HepG2 (cell line): Measurements from ENCODE around the gene CYBC1. TPM values are rescaled to one million over a fixed set of nuclear protein-coding genes. Genes with fewer than 3 reads are reported as not detected.
A peak's percentile ranks its signal among the peaks of the same experiment; 100 is the strongest.

Experiments used
- ARNT ChIP-seq: fragments of 450-650 bp; IDR thresholded peaks from 2 replicates; pipeline ENCODE4 v1.6.1; 2017
- CHD2 ChIP-seq: IDR thresholded peaks from 2 replicates; pipeline ENCODE4 v1.6.1; 2011; ENCODE audit warnings: low read depth, low read length, improper control_type of control experiment
- FOXJ3 ChIP-seq: sonication (generic); formaldehyde crosslinking; IDR thresholded peaks from 2 replicates; pipeline ENCODE4 v1.4.0; 2020; ENCODE audit warnings: missing genetic modification reagents, mild to moderate bottlenecking, borderline replicate concordance
- NR3C1 ChIP-seq: sonication (generic); formaldehyde crosslinking; IDR thresholded peaks from 2 replicates; pipeline ENCODE4 v1.4.0; 2020; ENCODE audit warnings: missing genetic modification reagents
- ZMYM2 ChIP-seq: sonication (generic); formaldehyde crosslinking; IDR thresholded peaks from 2 replicates; pipeline ENCODE4 v1.8.0; 2022; ENCODE audit warnings: mild to moderate bottlenecking, missing genetic modification reagents
- ZNF17 ChIP-seq: sonication (generic); formaldehyde crosslinking; IDR thresholded peaks from 2 replicates; pipeline ENCODE4 v1.5.0; 2020; ENCODE audit warnings: mild to moderate bottlenecking, missing genetic modification reagents
- ZNF335 ChIP-seq: sonication (generic); formaldehyde crosslinking; IDR thresholded peaks from 2 replicates; pipeline ENCODE4 v1.4.0; 2020; ENCODE audit warnings: missing genetic modification reagents
- polyA plus RNA-seq, 8 experiments: library from polyadenylated mRNA; depleted of rRNA in 3 of 8; stranded (reverse) in 7 of 8; unstranded in 1 of 8; fragments of >200 nt; fragmentation: Illumina TruSeq in 4 of 8; extraction: Trizol in 4 of 8; gene quantifications; 2 replicates each; pipeline versions ENCODE4 v1.2.1 to v1.2.3, GENCODE V29; 2011 to 2016; ENCODE audit warnings: low read depth in 4 of 8, missing spikeins in 1 of 8, mixed read lengths in 1 of 8; ENCODE audit not compliant: insufficient read depth in 1 of 8
- total RNA-seq, 5 experiments: library from RNA; depleted of rRNA; stranded (reverse); fragments of >200 nt; fragmentation: Illumina TruSeq; extraction: Trizol; gene quantifications; 2 replicates each; pipeline ENCODE4 v1.2.3, GENCODE V29; 2016; ENCODE audit warnings: low read depth in 1 of 5
- TF ChIP-seq, protein P1 (sequence below): sonication (generic); formaldehyde crosslinking; IDR thresholded peaks from 2 replicates; pipeline ENCODE4 v1.5.0; 2020; ENCODE audit warnings: missing genetic modification reagents, mild to moderate bottlenecking, borderline replicate concordance
- TF ChIP-seq, protein P2 (sequence below): sonication (generic); formaldehyde crosslinking; IDR thresholded peaks from 2 replicates; pipeline ENCODE4 v1.5.1; 2020; ENCODE audit warnings: missing genetic modification reagents, mild to moderate bottlenecking, borderline replicate concordance
- TF ChIP-seq, protein P3 (sequence below): IDR thresholded peaks from 2 replicates; pipeline ENCODE4 v1.6.1; 2016; ENCODE audit warnings: low read depth
- TF ChIP-seq, protein P4 (sequence below): sonication (generic); formaldehyde crosslinking; IDR thresholded peaks from 2 replicates; pipeline ENCODE4 v1.4.0; 2020; ENCODE audit warnings: mild to moderate bottlenecking, missing genetic modification reagents
- TF ChIP-seq, protein P5 (sequence below): sonication (generic); formaldehyde crosslinking; IDR thresholded peaks from 2 replicates; pipeline ENCODE4 v1.5.1; 2020; ENCODE audit warnings: mild to moderate bottlenecking, missing genetic modification reagents, moderate library complexity
- TF ChIP-seq, protein P6 (sequence below): IDR thresholded peaks from 2 replicates; pipeline ENCODE4 v1.4.0; 2020; ENCODE audit warnings: mild to moderate bottlenecking, missing genetic modification reagents
- TF ChIP-seq, protein P7 (sequence below): sonication (generic); formaldehyde crosslinking; IDR thresholded peaks from 2 replicates; pipeline ENCODE4 v1.5.0; 2020; ENCODE audit warnings: mild to moderate bottlenecking, missing genetic modification reagents, moderate library complexity

Gene CYBC1
- total and polyA plus RNA-seq, 2 of the 13 experiments (the other 11 are each of a cell fraction or from before 2014, with no cell fraction given), result 43.4 to 44.1 TPM

DNA sequence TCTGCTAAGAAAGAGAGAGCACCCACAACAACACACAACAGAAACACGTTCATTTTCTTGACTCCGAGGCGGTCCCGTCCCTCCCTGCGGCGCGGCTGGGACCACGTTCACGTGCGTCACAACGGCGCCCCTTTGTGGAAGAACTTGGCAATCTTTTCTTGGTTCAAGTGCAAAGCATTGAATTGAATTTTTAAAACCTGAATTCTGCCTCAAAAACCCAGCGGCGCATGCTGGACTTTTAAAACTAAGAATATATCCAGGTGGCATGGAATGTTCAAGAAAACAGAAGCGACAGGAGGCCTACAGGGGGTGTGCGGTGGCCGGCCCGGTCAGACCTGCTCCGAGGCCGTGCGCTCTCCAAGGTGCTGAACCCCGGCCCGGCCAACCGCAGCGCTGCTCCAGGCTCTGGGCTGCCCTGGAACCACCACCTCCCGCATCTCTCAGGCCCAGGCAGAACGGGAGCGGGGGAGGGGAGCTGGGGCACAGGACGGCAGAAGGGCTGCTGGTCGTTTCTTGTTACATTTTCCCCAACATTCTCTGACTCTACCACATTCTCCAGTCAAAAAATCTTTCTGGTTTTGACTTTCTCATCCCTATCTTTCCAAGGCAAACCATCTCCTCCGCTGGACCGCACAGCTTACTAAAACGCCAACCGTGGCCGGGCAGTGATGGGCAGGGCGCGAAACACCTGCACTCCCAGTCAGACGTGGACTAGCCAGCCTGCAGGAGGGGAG, 35.8 kb downstream of the CYBC1 start (continued):
- TF ChIP-seq, protein P1, sequence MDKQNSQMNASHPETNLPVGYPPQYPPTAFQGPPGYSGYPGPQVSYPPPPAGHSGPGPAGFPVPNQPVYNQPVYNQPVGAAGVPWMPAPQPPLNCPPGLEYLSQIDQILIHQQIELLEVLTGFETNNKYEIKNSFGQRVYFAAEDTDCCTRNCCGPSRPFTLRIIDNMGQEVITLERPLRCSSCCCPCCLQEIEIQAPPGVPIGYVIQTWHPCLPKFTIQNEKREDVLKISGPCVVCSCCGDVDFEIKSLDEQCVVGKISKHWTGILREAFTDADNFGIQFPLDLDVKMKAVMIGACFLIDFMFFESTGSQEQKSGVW, result peak; percentile 94; the same call in 1 of the 2 replicates
- TF ChIP-seq, protein P2, sequence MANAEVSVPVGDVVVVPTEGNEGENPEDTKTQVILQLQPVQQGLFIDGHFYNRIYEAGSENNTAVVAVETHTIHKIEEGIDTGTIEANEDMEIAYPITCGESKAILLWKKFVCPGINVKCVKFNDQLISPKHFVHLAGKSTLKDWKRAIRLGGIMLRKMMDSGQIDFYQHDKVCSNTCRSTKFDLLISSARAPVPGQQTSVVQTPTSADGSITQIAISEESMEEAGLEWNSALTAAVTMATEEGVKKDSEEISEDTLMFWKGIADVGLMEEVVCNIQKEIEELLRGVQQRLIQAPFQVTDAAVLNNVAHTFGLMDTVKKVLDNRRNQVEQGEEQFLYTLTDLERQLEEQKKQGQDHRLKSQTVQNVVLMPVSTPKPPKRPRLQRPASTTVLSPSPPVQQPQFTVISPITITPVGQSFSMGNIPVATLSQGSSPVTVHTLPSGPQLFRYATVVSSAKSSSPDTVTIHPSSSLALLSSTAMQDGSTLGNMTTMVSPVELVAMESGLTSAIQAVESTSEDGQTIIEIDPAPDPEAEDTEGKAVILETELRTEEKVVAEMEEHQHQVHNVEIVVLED (CRISPR knock-in tag), result no peak
- TF ChIP-seq CHD2 (no peak), NR3C1 (CRISPR knock-in tag) (no peak), ZNF335 (peak; percentile 94), FOXJ3 (peak; percentile 57; the same call in 1 of the 2 replicates), ZNF17 (CRISPR knock-in tag) (peak; percentile 82; the same call in 1 of the 2 replicates), ZMYM2 (CRISPR knock-in tag) (no peak), ARNT (no peak)
- TF ChIP-seq, protein P3, sequence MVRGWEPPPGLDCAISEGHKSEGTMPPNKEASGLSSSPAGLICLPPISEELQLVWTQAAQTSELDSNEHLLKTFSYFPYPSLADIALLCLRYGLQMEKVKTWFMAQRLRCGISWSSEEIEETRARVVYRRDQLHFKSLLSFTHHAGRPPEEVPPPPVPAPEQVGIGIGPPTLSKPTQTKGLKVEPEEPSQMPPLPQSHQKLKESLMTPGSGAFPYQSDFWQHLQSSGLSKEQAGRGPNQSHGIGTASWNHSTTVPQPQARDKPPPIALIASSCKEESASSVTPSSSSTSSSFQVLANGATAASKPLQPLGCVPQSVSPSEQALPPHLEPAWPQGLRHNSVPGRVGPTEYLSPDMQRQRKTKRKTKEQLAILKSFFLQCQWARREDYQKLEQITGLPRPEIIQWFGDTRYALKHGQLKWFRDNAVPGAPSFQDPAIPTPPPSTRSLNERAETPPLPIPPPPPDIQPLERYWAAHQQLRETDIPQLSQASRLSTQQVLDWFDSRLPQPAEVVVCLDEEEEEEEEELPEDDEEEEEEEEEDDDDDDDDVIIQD (CRISPR knock-in tag), result no peak; the same call in 1 of the 2 replicates
- TF ChIP-seq, protein P4, sequence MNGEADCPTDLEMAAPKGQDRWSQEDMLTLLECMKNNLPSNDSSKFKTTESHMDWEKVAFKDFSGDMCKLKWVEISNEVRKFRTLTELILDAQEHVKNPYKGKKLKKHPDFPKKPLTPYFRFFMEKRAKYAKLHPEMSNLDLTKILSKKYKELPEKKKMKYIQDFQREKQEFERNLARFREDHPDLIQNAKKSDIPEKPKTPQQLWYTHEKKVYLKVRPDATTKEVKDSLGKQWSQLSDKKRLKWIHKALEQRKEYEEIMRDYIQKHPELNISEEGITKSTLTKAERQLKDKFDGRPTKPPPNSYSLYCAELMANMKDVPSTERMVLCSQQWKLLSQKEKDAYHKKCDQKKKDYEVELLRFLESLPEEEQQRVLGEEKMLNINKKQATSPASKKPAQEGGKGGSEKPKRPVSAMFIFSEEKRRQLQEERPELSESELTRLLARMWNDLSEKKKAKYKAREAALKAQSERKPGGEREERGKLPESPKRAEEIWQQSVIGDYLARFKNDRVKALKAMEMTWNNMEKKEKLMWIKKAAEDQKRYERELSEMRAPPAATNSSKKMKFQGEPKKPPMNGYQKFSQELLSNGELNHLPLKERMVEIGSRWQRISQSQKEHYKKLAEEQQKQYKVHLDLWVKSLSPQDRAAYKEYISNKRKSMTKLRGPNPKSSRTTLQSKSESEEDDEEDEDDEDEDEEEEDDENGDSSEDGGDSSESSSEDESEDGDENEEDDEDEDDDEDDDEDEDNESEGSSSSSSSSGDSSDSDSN (CRISPR knock-in tag), result peak; percentile 61
- TF ChIP-seq, protein P5, sequence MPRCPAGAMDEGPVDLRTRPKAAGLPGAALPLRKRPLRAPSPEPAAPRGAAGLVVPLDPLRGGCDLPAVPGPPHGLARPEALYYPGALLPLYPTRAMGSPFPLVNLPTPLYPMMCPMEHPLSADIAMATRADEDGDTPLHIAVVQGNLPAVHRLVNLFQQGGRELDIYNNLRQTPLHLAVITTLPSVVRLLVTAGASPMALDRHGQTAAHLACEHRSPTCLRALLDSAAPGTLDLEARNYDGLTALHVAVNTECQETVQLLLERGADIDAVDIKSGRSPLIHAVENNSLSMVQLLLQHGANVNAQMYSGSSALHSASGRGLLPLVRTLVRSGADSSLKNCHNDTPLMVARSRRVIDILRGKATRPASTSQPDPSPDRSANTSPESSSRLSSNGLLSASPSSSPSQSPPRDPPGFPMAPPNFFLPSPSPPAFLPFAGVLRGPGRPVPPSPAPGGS (CRISPR knock-in tag), result peak; percentile 92
- TF ChIP-seq, protein P6, sequence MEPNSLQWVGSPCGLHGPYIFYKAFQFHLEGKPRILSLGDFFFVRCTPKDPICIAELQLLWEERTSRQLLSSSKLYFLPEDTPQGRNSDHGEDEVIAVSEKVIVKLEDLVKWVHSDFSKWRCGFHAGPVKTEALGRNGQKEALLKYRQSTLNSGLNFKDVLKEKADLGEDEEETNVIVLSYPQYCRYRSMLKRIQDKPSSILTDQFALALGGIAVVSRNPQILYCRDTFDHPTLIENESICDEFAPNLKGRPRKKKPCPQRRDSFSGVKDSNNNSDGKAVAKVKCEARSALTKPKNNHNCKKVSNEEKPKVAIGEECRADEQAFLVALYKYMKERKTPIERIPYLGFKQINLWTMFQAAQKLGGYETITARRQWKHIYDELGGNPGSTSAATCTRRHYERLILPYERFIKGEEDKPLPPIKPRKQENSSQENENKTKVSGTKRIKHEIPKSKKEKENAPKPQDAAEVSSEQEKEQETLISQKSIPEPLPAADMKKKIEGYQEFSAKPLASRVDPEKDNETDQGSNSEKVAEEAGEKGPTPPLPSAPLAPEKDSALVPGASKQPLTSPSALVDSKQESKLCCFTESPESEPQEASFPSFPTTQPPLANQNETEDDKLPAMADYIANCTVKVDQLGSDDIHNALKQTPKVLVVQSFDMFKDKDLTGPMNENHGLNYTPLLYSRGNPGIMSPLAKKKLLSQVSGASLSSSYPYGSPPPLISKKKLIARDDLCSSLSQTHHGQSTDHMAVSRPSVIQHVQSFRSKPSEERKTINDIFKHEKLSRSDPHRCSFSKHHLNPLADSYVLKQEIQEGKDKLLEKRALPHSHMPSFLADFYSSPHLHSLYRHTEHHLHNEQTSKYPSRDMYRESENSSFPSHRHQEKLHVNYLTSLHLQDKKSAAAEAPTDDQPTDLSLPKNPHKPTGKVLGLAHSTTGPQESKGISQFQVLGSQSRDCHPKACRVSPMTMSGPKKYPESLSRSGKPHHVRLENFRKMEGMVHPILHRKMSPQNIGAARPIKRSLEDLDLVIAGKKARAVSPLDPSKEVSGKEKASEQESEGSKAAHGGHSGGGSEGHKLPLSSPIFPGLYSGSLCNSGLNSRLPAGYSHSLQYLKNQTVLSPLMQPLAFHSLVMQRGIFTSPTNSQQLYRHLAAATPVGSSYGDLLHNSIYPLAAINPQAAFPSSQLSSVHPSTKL (CRISPR knock-in tag), result peak; percentile 72
- TF ChIP-seq, protein P7, sequence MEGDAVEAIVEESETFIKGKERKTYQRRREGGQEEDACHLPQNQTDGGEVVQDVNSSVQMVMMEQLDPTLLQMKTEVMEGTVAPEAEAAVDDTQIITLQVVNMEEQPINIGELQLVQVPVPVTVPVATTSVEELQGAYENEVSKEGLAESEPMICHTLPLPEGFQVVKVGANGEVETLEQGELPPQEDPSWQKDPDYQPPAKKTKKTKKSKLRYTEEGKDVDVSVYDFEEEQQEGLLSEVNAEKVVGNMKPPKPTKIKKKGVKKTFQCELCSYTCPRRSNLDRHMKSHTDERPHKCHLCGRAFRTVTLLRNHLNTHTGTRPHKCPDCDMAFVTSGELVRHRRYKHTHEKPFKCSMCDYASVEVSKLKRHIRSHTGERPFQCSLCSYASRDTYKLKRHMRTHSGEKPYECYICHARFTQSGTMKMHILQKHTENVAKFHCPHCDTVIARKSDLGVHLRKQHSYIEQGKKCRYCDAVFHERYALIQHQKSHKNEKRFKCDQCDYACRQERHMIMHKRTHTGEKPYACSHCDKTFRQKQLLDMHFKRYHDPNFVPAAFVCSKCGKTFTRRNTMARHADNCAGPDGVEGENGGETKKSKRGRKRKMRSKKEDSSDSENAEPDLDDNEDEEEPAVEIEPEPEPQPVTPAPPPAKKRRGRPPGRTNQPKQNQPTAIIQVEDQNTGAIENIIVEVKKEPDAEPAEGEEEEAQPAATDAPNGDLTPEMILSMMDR (CRISPR knock-in tag), result peak; percentile 83
